Ectodermal cell (in vitro differentiated cells): ENCODE data around the gene AIP. TPM values are rescaled to one million over a fixed set of nuclear protein-coding genes. Genes with fewer than 3 reads are reported as not detected.

Experiments
- H3K27ac ChIP-seq: 2 replicates; pipeline ENCODE4 v1.7.0; 2013; ENCODE audit warnings: mild to moderate bottlenecking, low read depth, low read length; ENCODE audit not compliant: insufficient read depth, poor library complexity, severe bottlenecking
- H3K27me3 ChIP-seq: 2 replicates; pipeline ENCODE4 v1.7.0; 2013; ENCODE audit warnings: mild to moderate bottlenecking, low read length; ENCODE audit not compliant: insufficient read depth, control insufficient read depth, poor library complexity, severe bottlenecking
- H3K36me3 ChIP-seq: one replicate; pipeline ENCODE4 v1.7.0; 2013; ENCODE audit warnings: low read length; ENCODE audit not compliant: control insufficient read depth, insufficient read depth
- H3K4me1 ChIP-seq: one replicate; pipeline ENCODE4 v1.7.0; 2013; ENCODE audit warnings: low read length; ENCODE audit not compliant: control insufficient read depth, insufficient read depth
- H3K4me3 ChIP-seq: 2 replicates; pipeline ENCODE4 v1.7.0; 2013; ENCODE audit warnings: low read depth, low read length, control low read depth; ENCODE audit not compliant: insufficient read depth
- H3K9me3 ChIP-seq: 2 replicates; pipeline ENCODE4 v1.7.0; 2013; ENCODE audit warnings: mild to moderate bottlenecking, low read length, moderate library complexity; ENCODE audit not compliant: control insufficient read depth
- WGBS, 2 experiments: methylation state at CpG; one replicate each; pipeline ENCODE4 v1.1.7; 2013; ENCODE audit warnings: missing lambda C conversion rate in 2 of 2; 5-methylcytosine and 5-hydroxymethylcytosine counted together
- polyA plus RNA-seq, 4 experiments: library from polyadenylated mRNA; stranded (reverse); fragments of 50-300 nt; gene quantifications; one replicate each; pipeline ENCODE4 v1.2.3, GENCODE V29; 2013

Gene AIP
- polyA plus RNA-seq (2013, experiment 1 of 4), result 37.5 TPM
- 34.0 TPM for polyA plus RNA-seq (2013, experiment 2 of 4)
- polyA plus RNA-seq (2013, experiment 3 of 4), result 32.2 TPM
- 34.2 TPM for polyA plus RNA-seq (2013, experiment 4 of 4)

DNA sequence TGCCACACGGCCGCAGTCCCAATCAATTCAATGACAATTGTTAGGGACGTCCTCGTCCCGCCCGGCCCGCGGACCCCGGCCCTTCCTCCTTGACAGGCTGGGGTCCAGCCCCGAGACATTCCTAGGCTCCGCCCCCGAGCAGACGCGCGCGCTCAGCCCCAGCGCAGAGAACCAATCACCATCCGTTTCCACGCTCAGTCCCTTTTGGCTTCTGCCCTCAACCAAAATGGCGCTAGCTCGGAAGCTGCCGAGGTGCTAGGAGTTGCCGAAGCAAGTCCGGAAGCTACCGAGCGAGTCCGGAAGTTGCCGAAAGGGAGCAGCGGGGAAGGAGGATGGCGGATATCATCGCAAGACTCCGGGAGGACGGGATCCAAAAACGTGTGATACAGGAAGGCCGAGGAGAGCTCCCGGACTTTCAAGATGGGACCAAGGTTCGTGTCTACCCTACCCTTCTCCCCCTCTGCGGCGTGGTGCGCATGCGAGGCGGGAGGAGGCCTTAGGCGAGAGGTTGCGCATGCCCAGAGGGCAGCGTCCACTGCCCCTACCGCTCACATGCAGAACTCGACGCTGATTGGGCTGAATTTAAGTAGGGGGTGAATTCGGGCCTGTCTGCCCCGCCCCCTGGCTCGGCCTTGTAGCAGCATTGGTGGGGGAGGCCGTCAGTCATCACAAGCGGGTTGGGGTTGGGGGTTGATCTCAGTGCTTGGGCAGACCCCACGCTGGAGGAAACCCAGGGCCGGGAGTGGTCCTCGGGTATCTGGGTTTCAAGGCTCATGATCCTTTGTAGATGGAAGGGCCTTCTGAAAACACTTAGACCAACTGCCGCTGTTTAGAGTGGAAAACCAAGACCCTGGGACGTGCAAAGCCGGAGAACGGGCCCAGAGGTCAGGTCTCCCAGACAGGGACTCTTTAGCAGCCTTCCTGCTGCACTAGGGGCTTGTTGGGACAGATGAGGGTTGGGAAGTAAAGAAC is at the start of gene AIP:
Gene AIP, plus strand, starts transcription at position 200 of the 972 bp plus-strand sequence. Its CDS starts 133 bp downstream, at position 333.
- H3K4me1 ChIP-seq, result peaks cover 6% of the 10 kb centered on the region
- H3K36me3 ChIP-seq, result no peaks in the 10 kb centered on the region
- WGBS, 2 experiments, result 10 to 11% methylated on average over 60 of the region's 60 CpGs
- peak within 1 kb of the TSS; percentile 50 for H3K4me3 ChIP-seq
- H3K27ac ChIP-seq, result peak within 1 kb of the TSS; percentile 47
- no peaks in the 10 kb centered on the region for H3K9me3 ChIP-seq
- H3K27me3 ChIP-seq, result peaks cover 4% of the 10 kb centered on the region

GRCh38 chr11:67433536-67434394 is 49.1 kb upstream of the AIP start:
- Histone ChIP-seq H3K4me1 (peaks cover 7% of the 10 kb centered on the region), H3K9me3 (no peaks in the 10 kb centered on the region), H3K27ac (no peak overlapping the region), H3K27me3 (no peaks in the 10 kb centered on the region), H3K4me3 (no peak overlapping the region), H3K36me3 (peaks cover 4% of the 10 kb centered on the region)
- WGBS, 2 experiments, result 95% methylated on average over 22 of the region's 22 CpGs

DNA sequence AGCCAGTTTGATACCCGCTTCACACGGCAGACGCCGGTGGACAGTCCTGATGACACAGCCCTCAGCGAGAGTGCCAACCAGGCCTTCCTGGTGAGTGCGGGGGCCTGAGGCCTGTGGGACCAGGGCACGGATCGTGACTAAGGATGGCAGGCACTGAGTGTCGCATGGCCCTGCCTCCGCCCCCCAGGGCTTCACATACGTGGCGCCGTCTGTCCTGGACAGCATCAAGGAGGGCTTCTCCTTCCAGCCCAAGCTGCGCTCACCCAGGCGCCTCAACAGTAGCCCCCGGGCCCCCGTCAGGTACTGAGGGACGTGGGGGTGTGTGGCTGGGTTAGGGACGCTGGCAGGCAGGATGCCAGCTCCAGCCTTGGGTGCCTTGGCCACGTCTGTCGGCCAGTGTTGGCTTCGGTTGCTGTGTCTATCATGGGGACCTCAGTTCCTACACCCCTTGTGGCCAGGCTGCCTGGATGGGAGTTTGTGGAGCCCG is 48.4 kb upstream of the AIP start:
- Histone ChIP-seq H3K9me3 (no peaks in the 10 kb centered on the region), H3K27ac (no peak overlapping the region), H3K36me3 (peaks cover 4% of the 10 kb centered on the region), H3K27me3 (no peaks in the 10 kb centered on the region), H3K4me1 (peaks cover under 1% of the 10 kb centered on the region), H3K4me3 (no peak overlapping the region)
- 92 to 94% methylated on average over 23 of the region's 23 CpGs for WGBS, 2 experiments

GRCh38 chr11:67435031-67435726 is 47.6 kb upstream of the AIP start:
- H3K9me3 ChIP-seq, result no peaks in the 10 kb centered on the region
- H3K36me3 ChIP-seq, result peaks cover 4% of the 10 kb centered on the region
- H3K27me3 ChIP-seq, result no peaks in the 10 kb centered on the region
- H3K27ac ChIP-seq, result no peak overlapping the region
- no peak overlapping the region for H3K4me3 ChIP-seq
- WGBS, 2 experiments, result 90 to 94% methylated on average over 26 of the region's 26 CpGs
- no peaks in the 10 kb centered on the region for H3K4me1 ChIP-seq

- H3K27ac ChIP-seq, result no peak overlapping the region
- no peaks in the 10 kb centered on the region for H3K27me3 ChIP-seq
- WGBS, 2 experiments, result 91 to 93% methylated on average over 38 of the region's 38 CpGs
- H3K36me3 ChIP-seq, result peaks cover 4% of the 10 kb centered on the region
- no peaks in the 10 kb centered on the region for H3K4me1 ChIP-seq
- H3K4me3 ChIP-seq, result no peak overlapping the region
- H3K9me3 ChIP-seq, result no peaks in the 10 kb centered on the region
These were observed 46.9 kb upstream of the AIP start for GRCh38 chr11:67435727-67436458.

GRCh38 chr11:67436459-67437081 is 46.3 kb upstream of the AIP start:
- Histone ChIP-seq H3K4me3 (no peak overlapping the region), H3K4me1 (no peaks in the 10 kb centered on the region), H3K27me3 (no peaks in the 10 kb centered on the region), H3K27ac (no peak overlapping the region), H3K9me3 (no peaks in the 10 kb centered on the region), H3K36me3 (peaks cover 4% of the 10 kb centered on the region)
- WGBS, 2 experiments, result 60 to 68% methylated on average over 6 of the region's 6 CpGs

DNA sequence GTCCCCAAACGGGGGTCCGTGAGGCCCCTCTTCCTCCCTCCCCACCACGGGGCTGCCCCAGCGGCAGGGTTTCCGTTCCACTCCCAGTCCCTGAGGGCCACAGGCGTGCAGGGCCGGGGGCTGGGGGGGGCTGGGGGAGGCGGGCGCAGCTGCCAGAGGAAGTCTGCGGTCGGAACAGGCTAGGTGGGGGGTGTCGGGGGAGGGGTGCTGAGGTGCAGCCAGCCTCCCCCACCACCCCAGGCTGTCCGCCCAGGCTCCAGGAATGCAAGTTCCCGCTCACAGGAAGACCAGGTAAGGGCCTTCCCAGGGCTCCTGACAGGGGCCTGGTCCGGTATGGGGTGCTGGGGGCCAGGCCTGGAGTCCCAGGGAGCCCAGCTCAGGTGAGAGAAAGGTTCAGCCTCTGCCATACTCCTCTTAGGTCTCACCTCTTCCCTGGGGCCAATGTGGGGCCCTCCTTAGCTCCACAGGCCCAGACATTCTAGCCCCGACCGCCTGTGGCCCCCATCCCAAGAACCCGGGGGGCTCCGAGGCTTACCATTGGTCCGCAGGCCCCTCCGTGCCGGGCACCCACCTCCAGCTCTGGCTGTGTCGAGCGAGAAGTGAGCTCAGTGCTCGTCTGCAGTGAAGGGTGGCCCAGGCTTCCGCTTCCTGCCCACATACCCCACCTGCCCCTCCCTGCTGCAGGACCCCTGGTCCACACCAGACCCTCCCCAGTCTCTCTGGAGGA is 45.6 kb upstream of the AIP start, which contains the start of gene PTPRCAP:
Gene PTPRCAP, minus strand, starts transcription at position 601 of the 727 bp plus-strand sequence. Its CDS starts 63 bp downstream, at position 538.
- H3K36me3 ChIP-seq, result peaks cover 4% of the 10 kb centered on the region
- WGBS, 2 experiments, result 86 to 87% methylated on average over 23 to 26 of the region's 26 CpGs

DNA sequence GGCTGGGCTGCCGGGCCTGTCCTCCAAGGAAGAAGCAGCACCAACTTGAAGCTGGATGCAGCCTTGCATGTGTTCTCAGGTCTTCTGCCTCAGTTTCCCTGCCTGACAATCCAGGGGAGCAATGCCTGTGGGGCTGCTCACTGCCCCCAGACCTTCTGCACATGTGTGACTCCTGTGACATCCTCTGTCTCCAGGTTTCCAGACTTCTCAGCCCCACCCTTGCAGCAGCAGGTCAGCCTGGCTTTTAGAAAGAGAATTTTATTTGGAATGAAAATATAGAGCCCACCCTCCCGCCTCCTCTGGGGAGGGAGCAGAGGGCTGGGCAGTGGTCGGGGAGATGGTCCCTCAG is 45.0 kb upstream of the AIP start:
- Histone ChIP-seq H3K4me3 (no peak overlapping the region), H3K27ac (no peak overlapping the region), H3K36me3 (peaks cover 4% of the 10 kb centered on the region), H3K9me3 (no peaks in the 10 kb centered on the region), H3K27me3 (no peaks in the 10 kb centered on the region), H3K4me1 (peaks cover 4% of the 10 kb centered on the region)
- WGBS, 2 experiments, result 86 to 92% methylated on average over 3 of the region's 3 CpGs

More for the DNA sequence above, 45.6 kb upstream of the AIP start, which contains the start of gene PTPRCAP:
- no peaks in the 10 kb centered on the region for H3K9me3 ChIP-seq
- H3K27me3 ChIP-seq, result no peaks in the 10 kb centered on the region
- no peak within 1 kb of the TSS for H3K4me3 ChIP-seq
- no peaks in the 10 kb centered on the region for H3K4me1 ChIP-seq
- H3K27ac ChIP-seq, result no peak within 1 kb of the TSS
